ENCODE measurements around the gene ABLIM2. TPM values are rescaled to one million over a fixed set of nuclear protein-coding genes. Genes with fewer than 3 reads are reported as not detected.

The ABLIM2 gene
- total RNA-seq, 2 experiments from 2014 or later = 0.76 TPM; not detected in 1

- H4K20me1 ChIP-seq (ENCODE audit: insufficient read depth, low read length) = no peaks in the 10 kb centered on the region
- no peak overlapping the region for H3K27ac ChIP-seq (ENCODE audit: low read depth, low read length, poor library complexity, severe bottlenecking)
- ChIA-PET POLR2A (no interaction called here), CTCF (ENCODE audit: unreplicated experiment) (no interaction called here)
- TF ChIP-seq CTCF (conservative IDR thresholded peaks at IDR 0.05; ENCODE audit: low read length) (no peak), EZH2phosphoT487 (IDR thresholded peaks at IDR 0.05; ENCODE audit: borderline replicate concordance, low read depth, low read length) (no peak)
- no TSS peak for BruUV-seq (replicated peaks)
- H3K4me3 ChIP-seq (ENCODE audit: low read depth, low read length, poor library complexity, severe bottlenecking) = no peak overlapping the region
- DNase-seq (ENCODE audit: low spot score) = no peak
- H3K9me2 ChIP-seq (ENCODE audit: insufficient read depth, low read length) = no peaks in the 10 kb centered on the region
- H3K4me2 ChIP-seq (ENCODE audit: low read length) = no peak overlapping the region
- intact Hi-C loops (cut with micrococcal nuclease; ENCODE audit: unreplicated experiment) = no loop called here
- no peaks in the 10 kb centered on the region for H3K79me2 ChIP-seq (ENCODE audit: insufficient read depth, low read depth, low read length)
- no peaks in the 10 kb centered on the region for H3K9me3 ChIP-seq (ENCODE audit: low read length)
- H3K36me3 ChIP-seq (ENCODE audit: insufficient read depth, low read length) = no peaks in the 10 kb centered on the region
- H3K4me1 ChIP-seq (ENCODE audit: insufficient read depth, low read length, poor library complexity, severe bottlenecking) = peaks cover 4% of the 10 kb centered on the region
- H2AFZ ChIP-seq (ENCODE audit: low read length) = no peak overlapping the region
Observed at GRCh38 chr4:8115203-8115520, 43.5 kb downstream of the ABLIM2 start.

- no peaks in the 10 kb centered on the region for H3K9me2 ChIP-seq (ENCODE audit: insufficient read depth, low read length)
- no peak for TF ChIP-seq EZH2phosphoT487 (IDR thresholded peaks at IDR 0.05; ENCODE audit: borderline replicate concordance, low read depth, low read length)
- no peak for TF ChIP-seq CTCF (conservative IDR thresholded peaks at IDR 0.05; ENCODE audit: low read length)
- H3K4me1 ChIP-seq (ENCODE audit: insufficient read depth, low read length, poor library complexity, severe bottlenecking) = peaks cover 4% of the 10 kb centered on the region
- intact Hi-C loops (cut with micrococcal nuclease; ENCODE audit: unreplicated experiment) = no loop called here
- no peak overlapping the region for H3K4me2 ChIP-seq (ENCODE audit: low read length)
- H3K36me3 ChIP-seq (ENCODE audit: insufficient read depth, low read length) = no peaks in the 10 kb centered on the region
- CTCF ChIA-PET (ENCODE audit: unreplicated experiment) = no interaction called here
- no peaks in the 10 kb centered on the region for H4K20me1 ChIP-seq (ENCODE audit: insufficient read depth, low read length)
- H2AFZ ChIP-seq (ENCODE audit: low read length) = no peak overlapping the region
- H3K79me2 ChIP-seq (ENCODE audit: insufficient read depth, low read depth, low read length) = no peaks in the 10 kb centered on the region
- BruUV-seq (replicated peaks) = no TSS peak
- H3K4me3 ChIP-seq (ENCODE audit: low read depth, low read length, poor library complexity, severe bottlenecking) = no peak overlapping the region
- POLR2A ChIA-PET = no interaction called here
- no peak overlapping the region for H3K27ac ChIP-seq (ENCODE audit: low read depth, low read length, poor library complexity, severe bottlenecking)
- no peaks in the 10 kb centered on the region for H3K9me3 ChIP-seq (ENCODE audit: low read length)
- DNase-seq (ENCODE audit: low spot score) = no peak
Observed at GRCh38 chr4:8114456-8115202, 44.0 kb downstream of the ABLIM2 start.

- CTCF ChIA-PET (ENCODE audit: unreplicated experiment) = no interaction called here
- H3K4me2 ChIP-seq (ENCODE audit: low read length) = no peak overlapping the region
Observed at GRCh38 chr4:8113611-8114377, 44.8 kb downstream of the ABLIM2 start.

More at GRCh38 chr4:8113611-8114377, 44.8 kb downstream of the ABLIM2 start:
- Histone ChIP-seq H3K9me2 (ENCODE audit: insufficient read depth, low read length) (no peaks in the 10 kb centered on the region), H2AFZ (ENCODE audit: low read length) (no peak overlapping the region), H4K20me1 (ENCODE audit: insufficient read depth, low read length) (no peaks in the 10 kb centered on the region), H3K27ac (ENCODE audit: low read depth, low read length, poor library complexity, severe bottlenecking) (no peak overlapping the region), H3K9me3 (ENCODE audit: low read length) (no peaks in the 10 kb centered on the region), H3K79me2 (ENCODE audit: insufficient read depth, low read depth, low read length) (no peaks in the 10 kb centered on the region), H3K4me1 (ENCODE audit: insufficient read depth, low read length, poor library complexity, severe bottlenecking) (peaks cover 4% of the 10 kb centered on the region), H3K4me3 (ENCODE audit: low read depth, low read length, poor library complexity, severe bottlenecking) (no peak overlapping the region), H3K36me3 (ENCODE audit: insufficient read depth, low read length) (no peaks in the 10 kb centered on the region)
- intact Hi-C loops (cut with micrococcal nuclease; ENCODE audit: unreplicated experiment) = no loop called here
- BruUV-seq (replicated peaks) = no TSS peak
- TF ChIP-seq CTCF (conservative IDR thresholded peaks at IDR 0.05; ENCODE audit: low read length) (no peak), EZH2phosphoT487 (IDR thresholded peaks at IDR 0.05; ENCODE audit: borderline replicate concordance, low read depth, low read length) (no peak)
- no peak for DNase-seq (ENCODE audit: low spot score)
- POLR2A ChIA-PET = no interaction called here
